Retinal pigment epithelial cell (primary cell): ENCODE measurements around the gene RAB31.

ENCODE experiments used
- DNase-seq: peaks from one replicate; pipeline ENCODE4 v3.0.0-alpha.2; 2010; ENCODE audit warnings: low read depth
- H3K4me3 ChIP-seq: 2 replicates; pipeline ENCODE4 v1.5.1; 2011; ENCODE audit warnings: mild to moderate bottlenecking, low read length, control low read depth, moderate library complexity
- CTCF ChIP-seq: conservative IDR thresholded peaks from 2 replicates; pipeline ENCODE4 v1.5.1; 2011; ENCODE audit warnings: low read depth, low read length, control low read depth, inconsistent platforms

The RAB31 gene

GRCh38 chr18:9701609-9702349 lies 6.3 kb upstream of the RAB31 start:
- DNase-seq, result no peak
- TF ChIP-seq CTCF, result no peak
- H3K4me3 ChIP-seq, result no peak overlapping the region

- no peak for TF ChIP-seq CTCF
- no peak for DNase-seq
- H3K4me3 ChIP-seq, result no peak overlapping the region
Observed at GRCh38 chr18:9704233-9705118, 3.6 kb upstream of the RAB31 start.

- H3K4me3 ChIP-seq, result no peak overlapping the region
- no peak for TF ChIP-seq CTCF
- DNase-seq, result no peak
Observed at GRCh38 chr18:9705183-9705829, 2.8 kb upstream of the RAB31 start.

- TF ChIP-seq CTCF, result no peak
- no peak for DNase-seq
- no peak overlapping the region for H3K4me3 ChIP-seq
Observed at GRCh38 chr18:9706081-9706935, 1.8 kb upstream of the RAB31 start.

- no peak for DNase-seq
- peak overlapping the region; percentile 59 for H3K4me3 ChIP-seq
- no peak for TF ChIP-seq CTCF
Observed at GRCh38 chr18:9707381-9708056, 582 bp upstream of the RAB31 start.
